K562 (cell line): Measurements from ENCODE around the gene BNIPL. TPM values are rescaled to one million over a fixed set of nuclear protein-coding genes. Genes with fewer than 3 reads are reported as not detected.

Source experiments
- DACH1 ChIP-seq: fragments of 450-650 bp; IDR thresholded peaks from 2 replicates; pipeline ENCODE4 v1.6.1; 2018; ENCODE audit not compliant: partially characterized antibody
- FOSL1 ChIP-seq: fragments of 200-800 bp; sonication (Bioruptor generic); conservative IDR thresholded peaks from 2 replicates; pipeline ENCODE4 v1.6.1; 2016; ENCODE audit warnings: missing genetic modification characterization, missing compliant biosample characterization
- HIVEP1 ChIP-seq: fragments of 250-450 bp; sonication (Bioruptor Pico); IDR thresholded peaks from 2 replicates; pipeline ENCODE4 v1.4.0; 2020; ENCODE audit warnings: mild to moderate bottlenecking
- HMG20B ChIP-seq: fragments of 250-450 bp; sonication (Bioruptor Pico); IDR thresholded peaks from 2 replicates; pipeline ENCODE4 v1.5.0; 2021; ENCODE audit warnings: mild to moderate bottlenecking
- MLX ChIP-seq, 2 experiments: fragments of 450-650 bp in 1 of 2; sonication (generic) in 1 of 2; formaldehyde crosslinking; conservative IDR thresholded peaks; 2 replicates each; pipeline versions ENCODE4 v1.4.0 to v1.8.1; 2020 to 2022; ENCODE audit warnings: mild to moderate bottlenecking in 1 of 2, missing genetic modification reagents in 1 of 2
- NFIC ChIP-seq: fragments of 450-650 bp; IDR thresholded peaks from 2 replicates; pipeline ENCODE4 v1.6.1; 2017; ENCODE audit warnings: mild to moderate bottlenecking, inconsistent platforms
- NRF1 ChIP-seq, 2 experiments: fragments of 450-650 bp; IDR thresholded peaks in 1 of 2; conservative IDR thresholded peaks in 1 of 2; 2 replicates each; pipeline ENCODE4 v1.6.1; 2014; ENCODE audit warnings: mild to moderate bottlenecking in 2 of 2
- POLR2G ChIP-seq: fragments of 200-400 bp; formaldehyde crosslinking; IDR thresholded peaks from 2 replicates; pipeline ENCODE4 v1.6.1; 2017; ENCODE audit warnings: low read depth, mild to moderate bottlenecking, antibody characterized with exemption, low read length, moderate library complexity
- POLR3A ChIP-seq: IDR thresholded peaks from 2 replicates; pipeline ENCODE4 v1.6.1; 2011; ENCODE audit warnings: borderline replicate concordance, mild to moderate bottlenecking, moderate library complexity; ENCODE audit not compliant: insufficient read length, insufficient read depth; ENCODE audit errors: extremely low read depth
- TRIM24 ChIP-seq, 2 experiments: fragments of 450-650 bp; IDR thresholded peaks; 2 replicates each; pipeline ENCODE4 v1.6.1; 2016
- ZBTB5 ChIP-seq: fragments of 450-650 bp; IDR thresholded peaks from 2 replicates; pipeline ENCODE4 v1.6.1; 2017; ENCODE audit warnings: antibody characterized with exemption
- ZNF146 ChIP-seq: IDR thresholded peaks from one replicate; pipeline ENCODE4 v1.6.1; 2018; ENCODE audit warnings: missing compliant biosample characterization; ENCODE audit not compliant: unreplicated experiment
- ZNF696 ChIP-seq: fragments of 250-450 bp; sonication (Bioruptor Pico); conservative IDR thresholded peaks from 2 replicates; pipeline ENCODE4 v1.4.0; 2020; ENCODE audit warnings: mild to moderate bottlenecking, moderate library complexity
- polyA plus RNA-seq, 8 experiments: library from polyadenylated mRNA; depleted of rRNA in 4 of 8; stranded (reverse) in 5 of 8; unstranded in 3 of 8; fragments of >200 nt; fragmentation: Nextera tagmentation in 2 of 8; fragmentation: Illumina TruSeq in 1 of 8; extraction: Ambion mirVana in 2 of 8; extraction: Trizol in 1 of 8; gene quantifications; 2 replicates each; pipeline versions ENCODE4 v1.2.1 to v1.2.3, GENCODE V29; 2011 to 2014; ENCODE audit warnings: inconsistent platforms in 1 of 8, missing spikeins in 1 of 8
- total RNA-seq, 7 experiments: library from RNA; depleted of rRNA in 6 of 7; stranded (reverse); fragments of >200 nt in 6 of 7; fragmentation: Illumina TruSeq in 2 of 7; extraction: Trizol in 2 of 7; gene quantifications; 2 replicates each; pipeline versions ENCODE4 v1.2.1 to v1.2.3, GENCODE V29; 2011 to 2021; ENCODE audit warnings: low replicate concordance in 1 of 7
- TF ChIP-seq, protein P1 (sequence below): fragments of 450-650 bp; IDR thresholded peaks from 2 replicates; pipeline ENCODE4 v1.6.1; 2018; ENCODE audit not compliant: partially characterized antibody
- TF ChIP-seq, protein P2 (sequence below): sonication (generic); formaldehyde crosslinking; IDR thresholded peaks from 2 replicates; pipeline ENCODE4 v1.8.0; 2022; ENCODE audit warnings: mild to moderate bottlenecking, missing genetic modification reagents, borderline replicate concordance
- TF ChIP-seq, protein P3 (sequence below): sonication (generic); formaldehyde crosslinking; IDR thresholded peaks from 2 replicates; pipeline ENCODE4 v1.9.0; 2022; ENCODE audit warnings: mild to moderate bottlenecking, missing genetic modification reagents

The BNIPL gene
- total and polyA plus RNA-seq, 9 of the 15 experiments (the other 6 are each of a cell fraction or from before 2014, with no cell fraction given) = 0.08 to 1.4 (median 0.68) TPM

DNA sequence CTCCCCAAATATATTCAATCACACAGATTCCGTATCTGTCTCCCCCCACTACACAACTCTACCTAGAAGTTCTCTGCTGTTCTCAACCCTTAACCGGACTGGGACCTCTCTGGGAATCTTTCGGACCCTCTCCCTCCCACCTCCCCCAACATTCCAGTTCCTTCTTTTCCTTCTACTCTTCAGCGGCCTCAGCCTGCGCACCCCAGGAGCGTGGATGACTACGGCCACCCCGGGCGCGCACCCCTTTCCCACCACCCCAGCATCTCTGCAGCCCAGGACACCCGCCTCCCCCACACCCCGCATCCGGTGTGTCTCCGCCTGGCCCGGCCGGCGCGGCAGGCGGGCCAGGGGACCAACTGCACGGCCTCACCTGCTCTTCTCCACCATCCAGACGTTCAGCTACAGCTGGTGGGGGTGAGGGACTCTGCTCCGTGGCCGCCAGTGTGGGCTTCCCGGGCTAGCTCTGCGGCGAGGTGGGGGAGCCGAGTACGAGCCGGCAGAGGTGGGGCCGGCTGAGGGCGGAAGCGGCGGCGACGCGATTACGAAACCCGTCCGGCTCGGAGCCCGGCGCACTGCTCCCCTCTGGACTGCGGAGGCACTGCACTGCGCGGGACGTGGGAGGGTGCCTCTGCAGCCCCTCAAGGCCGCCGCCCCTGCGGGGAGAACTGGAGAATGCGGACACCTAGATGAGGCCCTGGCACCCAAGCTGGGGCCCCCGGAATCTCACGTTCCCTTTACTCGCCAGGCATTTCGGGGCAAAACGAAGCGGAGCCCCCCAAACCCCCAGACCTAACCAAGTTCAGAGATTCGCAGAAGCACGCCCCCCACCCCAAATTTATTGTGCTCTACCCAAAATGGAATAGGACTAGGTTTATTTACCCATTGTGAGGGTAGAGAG is 23.0 kb downstream of the BNIPL start, which contains the start of gene CDC42SE1 (continued):
- TF ChIP-seq, protein P1, sequence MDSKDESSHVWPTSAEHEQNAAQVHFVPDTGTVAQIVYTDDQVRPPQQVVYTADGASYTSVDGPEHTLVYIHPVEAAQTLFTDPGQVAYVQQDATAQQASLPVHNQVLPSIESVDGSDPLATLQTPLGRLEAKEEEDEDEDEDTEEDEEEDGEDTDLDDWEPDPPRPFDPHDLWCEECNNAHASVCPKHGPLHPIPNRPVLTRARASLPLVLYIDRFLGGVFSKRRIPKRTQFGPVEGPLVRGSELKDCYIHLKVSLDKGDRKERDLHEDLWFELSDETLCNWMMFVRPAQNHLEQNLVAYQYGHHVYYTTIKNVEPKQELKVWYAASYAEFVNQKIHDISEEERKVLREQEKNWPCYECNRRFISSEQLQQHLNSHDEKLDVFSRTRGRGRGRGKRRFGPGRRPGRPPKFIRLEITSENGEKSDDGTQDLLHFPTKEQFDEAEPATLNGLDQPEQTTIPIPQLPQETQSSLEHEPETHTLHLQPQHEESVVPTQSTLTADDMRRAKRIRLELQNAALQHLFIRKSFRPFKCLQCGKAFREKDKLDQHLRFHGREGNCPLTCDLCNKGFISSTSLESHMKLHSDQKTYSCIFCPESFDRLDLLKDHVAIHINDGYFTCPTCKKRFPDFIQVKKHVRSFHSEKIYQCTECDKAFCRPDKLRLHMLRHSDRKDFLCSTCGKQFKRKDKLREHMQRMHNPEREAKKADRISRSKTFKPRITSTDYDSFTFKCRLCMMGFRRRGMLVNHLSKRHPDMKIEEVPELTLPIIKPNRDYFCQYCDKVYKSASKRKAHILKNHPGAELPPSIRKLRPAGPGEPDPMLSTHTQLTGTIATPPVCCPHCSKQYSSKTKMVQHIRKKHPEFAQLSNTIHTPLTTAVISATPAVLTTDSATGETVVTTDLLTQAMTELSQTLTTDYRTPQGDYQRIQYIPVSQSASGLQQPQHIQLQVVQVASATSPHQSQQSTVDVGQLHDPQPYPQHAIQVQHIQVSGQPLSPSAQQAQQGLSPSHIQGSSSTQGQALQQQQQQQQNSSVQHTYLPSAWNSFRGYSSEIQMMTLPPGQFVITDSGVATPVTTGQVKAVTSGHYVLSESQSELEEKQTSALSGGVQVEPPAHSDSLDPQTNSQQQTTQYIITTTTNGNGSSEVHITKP = peak; percentile 87
- TF ChIP-seq FOSL1 (tag) = no peak
- no peak for TF ChIP-seq ZNF146 (CRISPR knock-in tag)
- peak; percentile 69 to 76 for TF ChIP-seq NRF1 (conservative IDR thresholded peaks at IDR 0.05 in 1 of 2, IDR thresholded peaks at IDR 0.05 in 1 of 2)
- TF ChIP-seq, protein P2, sequence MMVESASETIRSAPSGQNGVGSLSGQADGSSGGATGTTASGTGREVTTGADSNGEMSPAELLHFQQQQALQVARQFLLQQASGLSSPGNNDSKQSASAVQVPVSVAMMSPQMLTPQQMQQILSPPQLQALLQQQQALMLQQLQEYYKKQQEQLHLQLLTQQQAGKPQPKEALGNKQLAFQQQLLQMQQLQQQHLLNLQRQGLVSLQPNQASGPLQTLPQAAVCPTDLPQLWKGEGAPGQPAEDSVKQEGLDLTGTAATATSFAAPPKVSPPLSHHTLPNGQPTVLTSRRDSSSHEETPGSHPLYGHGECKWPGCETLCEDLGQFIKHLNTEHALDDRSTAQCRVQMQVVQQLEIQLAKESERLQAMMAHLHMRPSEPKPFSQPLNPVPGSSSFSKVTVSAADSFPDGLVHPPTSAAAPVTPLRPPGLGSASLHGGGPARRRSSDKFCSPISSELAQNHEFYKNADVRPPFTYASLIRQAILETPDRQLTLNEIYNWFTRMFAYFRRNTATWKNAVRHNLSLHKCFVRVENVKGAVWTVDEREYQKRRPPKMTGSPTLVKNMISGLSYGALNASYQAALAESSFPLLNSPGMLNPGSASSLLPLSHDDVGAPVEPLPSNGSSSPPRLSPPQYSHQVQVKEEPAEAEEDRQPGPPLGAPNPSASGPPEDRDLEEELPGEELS (CRISPR knock-in tag) = 0 out of 2 replicates have a peak, but pooled peaks have one; percentile 47
- no peak for TF ChIP-seq ZNF696 (CRISPR knock-in tag)
- TF ChIP-seq HIVEP1 (CRISPR knock-in tag) = peak; percentile 21; the same call in 1 of the 2 replicates
- TF ChIP-seq HMG20B (CRISPR knock-in tag) = no peak
- no peak for TF ChIP-seq ZBTB5
- TF ChIP-seq DACH1 = peak; percentile 82
- TF ChIP-seq POLR3A = no peak
- peak; percentile 41 for TF ChIP-seq NFIC
- TF ChIP-seq, protein P3, sequence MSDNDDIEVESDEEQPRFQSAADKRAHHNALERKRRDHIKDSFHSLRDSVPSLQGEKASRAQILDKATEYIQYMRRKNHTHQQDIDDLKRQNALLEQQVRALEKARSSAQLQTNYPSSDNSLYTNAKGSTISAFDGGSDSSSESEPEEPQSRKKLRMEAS (CRISPR knock-in tag) = peak; percentile 75
- TF ChIP-seq POLR2G = peak; percentile 96
- TF ChIP-seq MLX (CRISPR knock-in tag; conservative IDR thresholded peaks at IDR 0.05) = 0 out of 4 replicates have a peak, but pooled peaks of 1 of the 2 experiments have one; percentile 56
- peak; percentile 9 to 82; a peak in 2 of 4 replicates for TF ChIP-seq TRIM24 (IDR thresholded peaks at IDR 0.05)
